ENCODE data around the gene MSRB2. TPM values are rescaled to one million over a fixed set of nuclear protein-coding genes. Genes with fewer than 3 reads are reported as not detected.

Gene MSRB2
- total and polyA plus RNA-seq, 9 donors = 35.6 to 76.4 (median 60.7) TPM

DNA sequence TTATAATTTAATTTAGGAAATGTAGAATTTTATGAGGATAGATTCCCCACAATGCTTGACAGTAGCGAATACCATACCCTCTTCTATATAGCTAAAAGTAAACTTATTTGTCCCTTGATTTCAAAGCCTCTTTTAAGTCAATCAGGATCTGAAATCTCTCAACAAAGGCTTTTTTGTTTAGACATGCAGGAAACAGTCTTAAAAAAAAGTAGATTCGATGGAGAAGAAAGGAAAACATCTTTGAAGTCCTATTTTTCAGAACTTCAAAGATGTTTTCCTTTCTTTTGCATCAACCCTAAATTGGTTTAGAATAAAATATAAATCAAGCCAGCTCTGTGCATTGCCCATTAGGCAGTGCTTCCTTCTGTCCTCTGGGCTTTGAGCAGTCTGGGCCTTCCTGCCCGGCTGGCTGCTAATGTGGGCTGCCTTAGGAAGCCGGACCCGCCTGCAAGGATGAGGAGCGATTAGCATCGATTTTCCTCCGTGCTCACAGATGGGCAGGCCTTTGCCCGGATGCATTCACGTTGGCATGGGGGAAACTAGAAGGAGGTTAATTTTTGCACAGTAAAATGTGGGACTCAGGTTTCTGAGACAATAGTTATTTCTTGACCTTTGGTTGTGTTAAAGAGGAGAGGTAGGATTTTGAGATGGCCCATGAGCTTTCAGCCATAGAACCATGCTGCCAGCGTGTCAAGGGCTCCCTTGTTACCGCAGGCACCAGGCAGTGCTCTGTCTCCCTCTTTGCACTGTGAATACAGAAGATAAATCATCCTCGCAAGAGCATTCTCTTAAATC, 15.5 kb downstream of the MSRB2 start:
- no peak overlapping the region for H3K27ac ChIP-seq (ENCODE audit: low read length)
- H3K4me1 ChIP-seq (ENCODE audit: control insufficient read depth, insufficient read depth, low read length) = no peaks in the 10 kb centered on the region
- no peaks in the 10 kb centered on the region for H3K9me3 ChIP-seq (replicated peaks; ENCODE audit: control insufficient read depth, low read depth, low read length)
- WGBS (ENCODE audit: insufficient coverage) = 65% methylated on average over 8 of the region's 13 CpGs
- DNase-seq = no peak
- H3K27me3 ChIP-seq (ENCODE audit: control insufficient read depth, insufficient read depth, low read length) = no peaks in the 10 kb centered on the region
- no peak overlapping the region for H3K4me3 ChIP-seq (ENCODE audit: low read length)
- H3K36me3 ChIP-seq (ENCODE audit: control insufficient read depth, insufficient read depth, low read length) = peaks cover 57% of the 10 kb centered on the region

DNA sequence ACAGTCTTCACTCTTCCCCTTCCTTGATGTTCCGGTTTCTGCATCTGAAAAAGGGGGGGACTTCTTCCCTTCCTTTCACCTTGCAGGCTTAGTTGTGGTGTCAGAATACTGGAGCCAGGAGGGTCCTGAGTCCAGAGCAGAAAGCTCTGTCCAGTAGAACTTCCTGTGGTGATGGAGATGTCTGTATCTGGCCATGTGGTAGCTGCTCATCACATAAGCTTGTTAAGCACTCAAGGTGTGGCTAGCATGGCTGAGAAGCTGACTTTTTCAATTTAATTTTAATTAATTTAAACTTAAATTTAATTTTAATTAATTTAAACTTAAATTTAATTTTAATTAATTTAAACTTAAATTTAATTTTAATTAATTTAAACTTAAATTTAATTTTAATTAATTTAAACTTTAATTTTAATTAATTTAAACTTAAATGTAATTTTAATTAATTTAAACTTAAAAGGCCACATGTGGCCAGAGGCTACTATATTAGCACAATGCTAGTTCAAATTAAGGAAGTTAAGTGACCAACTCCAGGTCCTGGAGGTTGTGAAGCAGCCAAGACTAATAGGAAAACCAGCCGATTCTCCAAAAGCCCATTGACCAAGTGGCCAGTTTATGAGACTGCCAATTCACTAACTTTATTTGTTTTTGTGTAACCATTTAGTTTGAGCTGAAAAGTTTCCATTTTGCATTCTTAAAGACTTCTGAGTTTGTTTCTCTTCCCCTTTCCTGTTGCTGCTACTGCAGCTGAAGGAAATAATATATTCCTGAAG, 16.3 kb downstream of the MSRB2 start:
- no peaks in the 10 kb centered on the region for H3K27me3 ChIP-seq (ENCODE audit: control insufficient read depth, insufficient read depth, low read length)
- H3K27ac ChIP-seq (ENCODE audit: low read length) = no peak overlapping the region

DNA sequence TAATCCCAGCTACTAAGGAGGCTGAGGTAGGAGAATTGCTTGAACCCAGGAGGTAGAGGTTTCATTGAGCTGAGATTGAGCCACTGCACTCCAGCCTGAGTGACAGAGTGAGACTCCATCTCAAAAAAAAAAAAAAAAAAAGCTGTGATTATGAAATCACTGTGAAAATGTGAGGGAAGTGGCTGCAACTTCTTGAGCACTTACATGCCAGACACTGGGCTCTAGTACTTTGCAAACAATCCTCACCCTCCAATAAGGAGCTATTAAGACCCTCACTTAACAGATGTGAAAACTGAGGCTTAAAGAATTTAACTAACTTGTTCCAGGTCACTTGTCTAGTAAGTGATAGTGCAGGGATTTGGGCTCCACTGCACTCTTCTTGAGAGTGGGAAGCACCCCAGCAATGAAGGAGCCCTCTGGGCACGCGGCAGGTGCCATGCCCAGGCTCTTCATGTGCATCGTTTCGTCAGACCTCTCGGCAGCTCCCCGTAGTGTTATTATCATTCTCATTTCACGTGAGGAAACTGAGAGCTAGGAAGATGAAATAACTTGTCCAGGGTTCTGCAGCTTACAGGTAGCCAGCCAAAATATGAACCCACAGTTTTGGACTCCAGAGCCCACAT, 19.0 kb downstream of the MSRB2 start:
- H3K4me1 ChIP-seq (ENCODE audit: control insufficient read depth, insufficient read depth, low read length) = no peaks in the 10 kb centered on the region
- DNase-seq = no peak
- no peaks in the 10 kb centered on the region for H3K9me3 ChIP-seq (replicated peaks; ENCODE audit: control insufficient read depth, low read depth, low read length)
- no CpG with 5 or more reads among the region's 7 CpGs for WGBS (ENCODE audit: insufficient coverage)
- no peaks in the 10 kb centered on the region for H3K27me3 ChIP-seq (ENCODE audit: control insufficient read depth, insufficient read depth, low read length)
- H3K4me3 ChIP-seq (ENCODE audit: low read length) = no peak overlapping the region
- H3K27ac ChIP-seq (ENCODE audit: low read length) = no peak overlapping the region
- H3K36me3 ChIP-seq (ENCODE audit: control insufficient read depth, insufficient read depth, low read length) = peaks cover 54% of the 10 kb centered on the region

More for the DNA sequence above, 16.3 kb downstream of the MSRB2 start:
- no peak overlapping the region for H3K4me3 ChIP-seq (ENCODE audit: low read length)
- no CpG with 5 or more reads among the region's 2 CpGs for WGBS (ENCODE audit: insufficient coverage)
- peaks cover 53% of the 10 kb centered on the region for H3K36me3 ChIP-seq (ENCODE audit: control insufficient read depth, insufficient read depth, low read length)
- DNase-seq = peak; percentile 11
- no peaks in the 10 kb centered on the region for H3K9me3 ChIP-seq (replicated peaks; ENCODE audit: control insufficient read depth, low read depth, low read length)
- no peaks in the 10 kb centered on the region for H3K4me1 ChIP-seq (ENCODE audit: control insufficient read depth, insufficient read depth, low read length)

DNA sequence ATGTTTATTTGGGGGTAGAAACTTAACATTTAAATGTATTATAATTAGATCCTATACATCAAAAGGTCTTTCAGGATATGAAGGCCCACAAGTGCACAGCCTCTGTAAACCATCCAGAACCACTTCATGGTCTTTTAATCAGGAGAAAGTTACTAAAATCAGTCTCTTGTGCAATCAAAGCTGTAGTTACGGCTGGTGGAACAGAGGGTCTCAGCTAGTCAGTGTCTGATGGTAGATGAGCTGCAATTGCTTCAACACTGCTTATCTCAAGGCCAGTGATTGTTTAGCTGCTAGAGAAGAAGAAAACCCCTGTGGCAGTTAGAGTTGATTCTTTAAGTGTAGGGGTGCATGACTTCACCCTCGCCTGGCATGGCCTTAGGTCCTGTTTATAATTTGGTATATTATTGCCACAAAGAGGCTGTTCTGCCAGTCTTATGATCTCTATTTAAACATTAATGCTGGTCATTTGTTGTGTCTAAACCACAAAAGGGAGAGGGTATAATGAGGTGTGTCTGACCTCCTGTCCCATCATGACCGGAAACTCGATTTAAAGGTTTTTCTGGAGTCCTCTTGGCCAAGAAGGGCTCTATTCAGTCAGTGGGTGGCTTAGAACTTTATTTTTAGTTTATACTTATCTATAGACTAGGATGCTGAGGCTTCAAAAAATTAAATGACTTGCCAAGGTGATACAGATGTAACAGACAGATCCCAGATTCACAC, 21.3 kb downstream of the MSRB2 start:
- 100% methylated on average over 1 of the region's 4 CpGs for WGBS (ENCODE audit: insufficient coverage)
- Histone ChIP-seq H3K36me3 (ENCODE audit: control insufficient read depth, insufficient read depth, low read length) (peaks cover 59% of the 10 kb centered on the region), H3K4me3 (ENCODE audit: low read length) (no peak overlapping the region), H3K27me3 (ENCODE audit: control insufficient read depth, insufficient read depth, low read length) (no peaks in the 10 kb centered on the region), H3K4me1 (ENCODE audit: control insufficient read depth, insufficient read depth, low read length) (no peaks in the 10 kb centered on the region), H3K9me3 (replicated peaks; ENCODE audit: control insufficient read depth, low read depth, low read length) (no peaks in the 10 kb centered on the region), H3K27ac (ENCODE audit: low read length) (no peak overlapping the region)
- DNase-seq = no peak

DNA sequence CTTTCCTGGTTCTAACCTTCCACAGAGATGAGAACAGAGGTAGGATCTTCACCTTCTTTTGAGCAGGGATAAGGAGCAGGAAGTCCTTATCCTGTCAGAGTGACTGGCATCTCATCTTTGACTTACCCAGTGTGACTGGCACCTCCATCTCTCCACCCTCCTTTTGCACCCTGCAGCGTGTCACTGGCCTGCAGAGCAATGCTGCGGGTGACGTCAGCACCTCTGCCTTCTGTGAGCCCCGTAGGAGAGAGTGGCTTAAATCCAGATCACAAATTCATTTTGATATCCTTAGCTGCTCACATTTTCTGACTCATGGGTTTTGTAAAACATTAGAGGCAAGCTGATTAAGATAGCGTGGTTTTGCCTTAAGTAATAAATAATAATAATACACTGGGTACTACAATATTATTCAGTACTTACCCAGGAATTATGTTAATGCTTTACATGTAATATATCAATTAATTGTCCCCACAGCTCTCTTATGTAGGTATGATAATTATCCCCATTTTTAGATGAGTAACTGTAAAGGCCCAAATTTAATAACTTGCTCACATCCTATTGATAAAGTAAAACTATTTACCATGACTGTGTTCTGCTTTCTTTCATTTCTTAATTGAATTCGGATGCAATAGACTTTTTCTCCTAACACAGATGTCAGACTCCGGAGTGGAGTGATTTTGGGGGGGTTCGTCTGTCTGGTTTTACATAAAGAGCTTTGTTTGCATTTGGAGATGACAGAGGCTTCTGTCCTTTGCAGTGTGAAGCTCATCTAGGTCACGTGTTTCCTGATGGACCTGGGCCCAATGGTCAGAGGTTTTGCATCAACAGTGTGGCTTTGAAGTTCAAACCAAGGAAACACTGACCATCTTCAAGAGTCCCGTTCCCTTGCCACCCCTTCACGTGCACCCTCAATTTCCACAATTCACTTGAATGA, 24.9 kb downstream of the MSRB2 start:
- no peak overlapping the region for H3K27ac ChIP-seq (ENCODE audit: low read length)
- no peaks in the 10 kb centered on the region for H3K9me3 ChIP-seq (replicated peaks; ENCODE audit: control insufficient read depth, low read depth, low read length)
- H3K36me3 ChIP-seq (ENCODE audit: control insufficient read depth, insufficient read depth, low read length) = peaks cover 37% of the 10 kb centered on the region
- H3K27me3 ChIP-seq (ENCODE audit: control insufficient read depth, insufficient read depth, low read length) = no peaks in the 10 kb centered on the region
- H3K4me3 ChIP-seq (ENCODE audit: low read length) = no peak overlapping the region
- 93% methylated on average over 3 of the region's 11 CpGs for WGBS (ENCODE audit: insufficient coverage)
- DNase-seq = no peak
- H3K4me1 ChIP-seq (ENCODE audit: control insufficient read depth, insufficient read depth, low read length) = no peaks in the 10 kb centered on the region

DNA sequence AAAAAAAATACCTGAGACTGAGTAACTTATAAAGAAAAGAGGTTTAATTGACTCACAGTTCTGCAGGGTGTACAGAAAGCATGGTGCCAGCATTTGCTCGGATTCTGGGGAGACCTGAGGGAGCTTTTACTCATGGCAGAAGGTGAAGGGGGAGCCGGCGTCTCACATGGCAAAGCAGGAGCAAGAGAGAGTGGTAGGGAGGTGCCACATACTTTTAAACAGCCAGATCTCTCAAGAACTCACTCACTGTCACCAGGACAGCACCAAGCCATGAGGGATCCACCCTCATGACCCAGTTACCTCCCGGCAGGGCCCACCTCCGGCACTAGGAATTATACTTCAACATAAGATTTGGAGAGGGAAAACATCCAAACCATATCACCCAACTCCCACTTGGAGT, 25.8 kb downstream of the MSRB2 start:
- Histone ChIP-seq H3K36me3 (ENCODE audit: control insufficient read depth, insufficient read depth, low read length) (peaks cover 37% of the 10 kb centered on the region), H3K27ac (ENCODE audit: low read length) (no peak overlapping the region), H3K27me3 (ENCODE audit: control insufficient read depth, insufficient read depth, low read length) (no peaks in the 10 kb centered on the region), H3K4me1 (ENCODE audit: control insufficient read depth, insufficient read depth, low read length) (no peaks in the 10 kb centered on the region), H3K4me3 (ENCODE audit: low read length) (no peak overlapping the region), H3K9me3 (replicated peaks; ENCODE audit: control insufficient read depth, low read depth, low read length) (no peaks in the 10 kb centered on the region)
- WGBS (ENCODE audit: insufficient coverage) = 100% methylated on average over 1 of the region's 5 CpGs
- DNase-seq = no peak

DNA sequence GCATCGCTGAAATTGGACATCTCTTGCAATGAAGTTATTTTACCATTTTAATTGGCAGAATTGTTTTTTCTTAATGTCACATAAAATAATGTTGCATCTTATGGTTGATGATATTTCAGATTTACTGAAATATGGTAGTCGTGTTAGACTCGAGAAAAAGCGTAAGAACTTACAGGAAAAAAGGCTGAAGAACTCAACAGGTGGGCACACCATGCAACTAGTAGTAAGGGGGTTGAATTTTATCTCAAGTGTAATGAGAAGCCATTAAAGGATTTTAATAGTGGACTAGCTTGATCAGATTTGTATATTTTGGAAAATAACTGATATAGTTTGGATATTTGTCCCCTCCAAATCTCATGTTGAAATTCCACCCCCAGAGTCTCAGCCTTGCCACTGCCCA, 41.1 kb downstream of the MSRB2 start:
- Histone ChIP-seq H3K36me3 (ENCODE audit: control insufficient read depth, insufficient read depth, low read length) (no peaks in the 10 kb centered on the region), H3K4me1 (ENCODE audit: control insufficient read depth, insufficient read depth, low read length) (no peaks in the 10 kb centered on the region), H3K9me3 (replicated peaks; ENCODE audit: control insufficient read depth, low read depth, low read length) (no peaks in the 10 kb centered on the region), H3K4me3 (ENCODE audit: low read length) (no peak overlapping the region), H3K27ac (ENCODE audit: low read length) (no peak overlapping the region), H3K27me3 (ENCODE audit: control insufficient read depth, insufficient read depth, low read length) (no peaks in the 10 kb centered on the region)
- no peak for DNase-seq
- 95% methylated on average over 3 of the region's 4 CpGs for WGBS (ENCODE audit: insufficient coverage)

DNA sequence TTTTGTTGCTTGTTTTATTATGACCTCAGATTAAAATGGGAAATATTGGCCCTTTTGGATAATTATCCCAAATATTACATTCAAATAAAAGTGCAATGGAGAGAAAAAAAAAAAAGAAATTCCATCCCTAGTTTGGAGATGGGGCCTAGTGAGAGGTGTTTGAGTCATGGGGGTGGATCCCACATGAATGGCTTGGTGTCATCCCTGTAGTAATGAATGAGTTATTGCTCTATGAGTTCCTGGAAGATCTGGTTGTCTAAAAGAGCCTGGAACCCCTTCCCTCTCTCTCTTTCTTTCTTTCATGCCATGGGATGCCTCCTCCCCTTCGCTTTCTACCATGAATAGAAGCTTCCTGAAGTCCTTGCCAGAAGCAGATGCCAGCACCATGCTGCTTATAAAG, 44.3 kb downstream of the MSRB2 start:
- WGBS (ENCODE audit: insufficient coverage) = 56% methylated on average over 1 of the region's 1 CpG
- no peak for DNase-seq
- H3K4me3 ChIP-seq (ENCODE audit: low read length) = no peak overlapping the region
- H3K27me3 ChIP-seq (ENCODE audit: control insufficient read depth, insufficient read depth, low read length) = no peaks in the 10 kb centered on the region
- no peaks in the 10 kb centered on the region for H3K4me1 ChIP-seq (ENCODE audit: control insufficient read depth, insufficient read depth, low read length)
- H3K36me3 ChIP-seq (ENCODE audit: control insufficient read depth, insufficient read depth, low read length) = no peaks in the 10 kb centered on the region
- no peaks in the 10 kb centered on the region for H3K9me3 ChIP-seq (replicated peaks; ENCODE audit: control insufficient read depth, low read depth, low read length)
- H3K27ac ChIP-seq (ENCODE audit: low read length) = no peak overlapping the region

DNA sequence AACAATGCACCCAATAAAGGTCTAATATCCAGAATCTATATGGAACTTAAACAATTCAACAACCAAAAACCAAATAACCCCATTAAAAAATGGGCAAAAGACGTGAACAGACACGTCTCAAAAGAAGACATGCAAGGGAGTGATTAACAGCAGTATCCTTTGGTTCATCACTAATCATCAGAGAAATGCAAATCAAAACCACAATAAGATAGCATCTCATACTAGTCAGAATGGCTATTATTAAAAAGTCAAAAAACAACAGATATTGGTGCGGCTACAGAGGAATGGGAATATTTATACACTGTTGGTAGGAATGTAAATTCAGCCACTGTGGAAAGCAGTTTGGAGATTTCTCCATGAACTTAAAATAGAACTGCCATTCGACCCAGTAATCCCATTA, 46.6 kb downstream of the MSRB2 start:
- Histone ChIP-seq H3K4me3 (ENCODE audit: low read length) (no peak overlapping the region), H3K9me3 (replicated peaks; ENCODE audit: control insufficient read depth, low read depth, low read length) (no peaks in the 10 kb centered on the region), H3K36me3 (ENCODE audit: control insufficient read depth, insufficient read depth, low read length) (no peaks in the 10 kb centered on the region), H3K4me1 (ENCODE audit: control insufficient read depth, insufficient read depth, low read length) (no peaks in the 10 kb centered on the region), H3K27me3 (ENCODE audit: control insufficient read depth, insufficient read depth, low read length) (peaks cover 7% of the 10 kb centered on the region), H3K27ac (ENCODE audit: low read length) (no peak overlapping the region)
- no peak for DNase-seq
- WGBS (ENCODE audit: insufficient coverage) = 100% methylated on average over 2 of the region's 4 CpGs

Data from muscle of leg (tissue), 11 donors.